Esophagus muscularis mucosa (tissue), 3 donors: ENCODE data around the gene SLC30A7.

Experiments
- CTCF ChIP-seq, 3 experiments: fragments of 200-600 bp in 2 of 3; fragments of 450-650 bp in 1 of 3; sonication (generic) in 2 of 3; IDR thresholded peaks; one replicate each; pipeline ENCODE4 v1.5.1; 2017 to 2019; ENCODE audit warnings: antibody characterized with exemption in 3 of 3, mild to moderate bottlenecking in 2 of 3, moderate library complexity in 1 of 3
- EP300 ChIP-seq: sonication (generic); formaldehyde crosslinking; IDR thresholded peaks from one replicate; pipeline ENCODE4 v1.6.1; 2017; ENCODE audit warnings: antibody characterized with exemption

GRCh38 chr1:100995198-100995988 lies 99.5 kb downstream of the SLC30A7 start:
- TF ChIP-seq CTCF (IDR thresholded peaks at IDR 0.05): no peak
- TF ChIP-seq EP300: no peak
